Measurements from ENCODE around the gene ATG4A.

GRCh38 chrX:108068121-108068520 lies 23.5 kb upstream of the ATG4A start:
- TF ChIP-seq, protein P1, sequence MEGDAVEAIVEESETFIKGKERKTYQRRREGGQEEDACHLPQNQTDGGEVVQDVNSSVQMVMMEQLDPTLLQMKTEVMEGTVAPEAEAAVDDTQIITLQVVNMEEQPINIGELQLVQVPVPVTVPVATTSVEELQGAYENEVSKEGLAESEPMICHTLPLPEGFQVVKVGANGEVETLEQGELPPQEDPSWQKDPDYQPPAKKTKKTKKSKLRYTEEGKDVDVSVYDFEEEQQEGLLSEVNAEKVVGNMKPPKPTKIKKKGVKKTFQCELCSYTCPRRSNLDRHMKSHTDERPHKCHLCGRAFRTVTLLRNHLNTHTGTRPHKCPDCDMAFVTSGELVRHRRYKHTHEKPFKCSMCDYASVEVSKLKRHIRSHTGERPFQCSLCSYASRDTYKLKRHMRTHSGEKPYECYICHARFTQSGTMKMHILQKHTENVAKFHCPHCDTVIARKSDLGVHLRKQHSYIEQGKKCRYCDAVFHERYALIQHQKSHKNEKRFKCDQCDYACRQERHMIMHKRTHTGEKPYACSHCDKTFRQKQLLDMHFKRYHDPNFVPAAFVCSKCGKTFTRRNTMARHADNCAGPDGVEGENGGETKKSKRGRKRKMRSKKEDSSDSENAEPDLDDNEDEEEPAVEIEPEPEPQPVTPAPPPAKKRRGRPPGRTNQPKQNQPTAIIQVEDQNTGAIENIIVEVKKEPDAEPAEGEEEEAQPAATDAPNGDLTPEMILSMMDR (IDR thresholded peaks at IDR 0.05): no peak
- no peak for TF ChIP-seq POLR2AphosphoS5 (IDR thresholded peaks at IDR 0.05)
